GM23338 (cell line): ENCODE results near the gene SLC7A14.

ENCODE experiments used
- CREB1 ChIP-seq: fragments of 250-450 bp; sonication (Bioruptor Pico); IDR thresholded peaks from 2 replicates; pipeline ENCODE4 v1.5.0; 2020; ENCODE audit warnings: low read depth, mild to moderate bottlenecking, moderate library complexity
- ETS1 ChIP-seq: IDR thresholded peaks from 2 replicates; pipeline ENCODE4 v1.6.1; 2016; ENCODE audit warnings: antibody characterized with exemption
- EZH2 ChIP-seq: fragments of 200-600 bp; sonication (generic); IDR thresholded peaks from one replicate; pipeline ENCODE4 v1.8.0; 2017; ENCODE audit warnings: antibody characterized with exemption, mild to moderate bottlenecking, low read depth; ENCODE audit not compliant: unreplicated experiment
- EZH2phosphoT487 ChIP-seq: fragments of 200-600 bp; sonication (generic); IDR thresholded peaks from one replicate; pipeline ENCODE4 v1.8.1; 2018; ENCODE audit warnings: antibody characterized with exemption; ENCODE audit not compliant: unreplicated experiment
- JUNB ChIP-seq: IDR thresholded peaks from one replicate; pipeline ENCODE4 v1.6.1; 2016; ENCODE audit warnings: antibody characterized with exemption; ENCODE audit not compliant: unreplicated experiment
- NANOG ChIP-seq: IDR thresholded peaks from 2 replicates; pipeline ENCODE4 v1.6.1; 2016; ENCODE audit warnings: antibody characterized with exemption, borderline replicate concordance
- POLR2AphosphoS5 ChIP-seq: IDR thresholded peaks from 2 replicates; pipeline ENCODE4 v1.6.1; 2016; ENCODE audit warnings: antibody characterized with exemption, low read depth
- REST ChIP-seq: IDR thresholded peaks from one replicate; pipeline ENCODE4 v1.6.1; 2018; ENCODE audit warnings: antibody characterized with exemption; ENCODE audit not compliant: unreplicated experiment
- ZNF114 ChIP-seq: fragments of 250-450 bp; sonication (Bioruptor Pico); IDR thresholded peaks from 2 replicates; pipeline ENCODE4 v1.5.0; 2020; ENCODE audit warnings: mild to moderate bottlenecking, moderate library complexity
- ZNF331 ChIP-seq: fragments of 250-450 bp; sonication (Bioruptor Pico); IDR thresholded peaks from 2 replicates; pipeline ENCODE4 v1.5.0; 2020; ENCODE audit warnings: low read depth, mild to moderate bottlenecking, moderate library complexity
- TF ChIP-seq, protein P1 (sequence below), 2 experiments: fragments of 200-600 bp in 1 of 2; sonication (generic) in 1 of 2; conservative IDR thresholded peaks; 2 replicates each; pipeline versions ENCODE4 v1.5.1 to v1.6.1; 2016 to 2017; ENCODE audit warnings: antibody characterized with exemption in 2 of 2, low read depth in 2 of 2, mild to moderate bottlenecking in 2 of 2, moderate library complexity in 1 of 2

DNA sequence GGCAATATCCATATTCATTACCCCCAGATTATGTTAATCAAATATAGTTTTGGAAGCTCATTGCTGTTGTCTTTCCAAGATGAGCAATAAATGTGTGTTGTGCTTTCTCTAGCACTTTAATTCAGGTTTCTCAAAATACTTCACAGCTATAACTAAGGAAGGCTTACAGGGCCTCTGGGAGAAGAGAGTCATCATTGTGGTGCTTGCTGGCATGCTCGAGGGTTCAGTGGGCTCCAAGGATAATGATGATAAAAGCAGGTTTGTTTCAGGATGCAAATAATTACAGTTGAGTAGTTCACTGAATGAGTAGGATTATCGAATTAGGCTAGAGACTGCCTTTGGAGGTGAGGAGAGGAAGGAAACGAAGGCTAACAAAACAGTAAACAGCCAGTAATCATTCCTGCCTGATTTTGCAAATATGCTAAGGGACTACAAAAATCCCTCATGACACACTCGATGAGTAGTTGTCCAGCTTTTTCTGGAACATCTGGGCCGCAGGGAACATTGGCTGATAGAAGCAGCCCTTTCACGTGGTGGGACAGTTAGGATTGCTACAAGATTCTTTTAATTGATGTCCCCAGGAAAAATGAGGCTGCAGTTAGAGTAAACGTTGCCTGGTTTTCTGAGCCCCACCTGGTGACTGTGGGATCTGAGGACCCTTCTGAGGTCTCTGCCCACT is 54.1 kb downstream of the SLC7A14 start:
- no peak for TF ChIP-seq POLR2AphosphoS5
- TF ChIP-seq ZNF114 (CRISPR knock-in tag): no peak
- TF ChIP-seq, protein P1, sequence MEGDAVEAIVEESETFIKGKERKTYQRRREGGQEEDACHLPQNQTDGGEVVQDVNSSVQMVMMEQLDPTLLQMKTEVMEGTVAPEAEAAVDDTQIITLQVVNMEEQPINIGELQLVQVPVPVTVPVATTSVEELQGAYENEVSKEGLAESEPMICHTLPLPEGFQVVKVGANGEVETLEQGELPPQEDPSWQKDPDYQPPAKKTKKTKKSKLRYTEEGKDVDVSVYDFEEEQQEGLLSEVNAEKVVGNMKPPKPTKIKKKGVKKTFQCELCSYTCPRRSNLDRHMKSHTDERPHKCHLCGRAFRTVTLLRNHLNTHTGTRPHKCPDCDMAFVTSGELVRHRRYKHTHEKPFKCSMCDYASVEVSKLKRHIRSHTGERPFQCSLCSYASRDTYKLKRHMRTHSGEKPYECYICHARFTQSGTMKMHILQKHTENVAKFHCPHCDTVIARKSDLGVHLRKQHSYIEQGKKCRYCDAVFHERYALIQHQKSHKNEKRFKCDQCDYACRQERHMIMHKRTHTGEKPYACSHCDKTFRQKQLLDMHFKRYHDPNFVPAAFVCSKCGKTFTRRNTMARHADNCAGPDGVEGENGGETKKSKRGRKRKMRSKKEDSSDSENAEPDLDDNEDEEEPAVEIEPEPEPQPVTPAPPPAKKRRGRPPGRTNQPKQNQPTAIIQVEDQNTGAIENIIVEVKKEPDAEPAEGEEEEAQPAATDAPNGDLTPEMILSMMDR (conservative IDR thresholded peaks at IDR 0.05; ENCODE audit: low read depth in 2 of 2): no peak
- no peak for TF ChIP-seq EZH2
- no peak for TF ChIP-seq REST
- TF ChIP-seq JUNB: no peak
- no peak for TF ChIP-seq NANOG
- no peak for TF ChIP-seq EZH2phosphoT487
- no peak for TF ChIP-seq ETS1
- no peak for TF ChIP-seq ZNF331 (CRISPR knock-in tag)
- TF ChIP-seq CREB1 (CRISPR knock-in tag): no peak
